Tibial artery (tissue), 4 donors: ENCODE data around the gene INPP5A.
A peak's percentile ranks its signal among the peaks of the same experiment; 100 is the strongest.

Experiments
- DNase-seq, 2 donors: peaks; one replicate each; pipeline ENCODE4 v3.0.0-alpha.2; 2019
- H3K27ac ChIP-seq, 2 donors: fragments of 200-600 bp; sonication (generic) in 1 of 2; 1 replicate in 1 of 2; 2 replicates in 1 of 2; pipeline ENCODE4 v1.5.1; 2018 to 2019; ENCODE audit warnings: mild to moderate bottlenecking in 1 of 2
- H3K27me3 ChIP-seq, 2 donors: fragments of 200-600 bp; sonication (generic) in 1 of 2; one replicate each; pipeline versions ENCODE4 v1.5.1 to v1.6.0; 2016 to 2019
- H3K36me3 ChIP-seq, 3 donors: fragments of 200-600 bp; sonication (generic) in 2 of 3; one replicate each; pipeline ENCODE4 v1.5.1; 2016 to 2019; ENCODE audit warnings: mild to moderate bottlenecking in 2 of 3
- H3K4me1 ChIP-seq, 4 donors: fragments of 200-600 bp; sonication (generic) in 2 of 4; 1 replicate in 3 of 4; 2 replicates in 1 of 4; pipeline ENCODE4 v1.5.1; 2016 to 2019
- H3K4me3 ChIP-seq, 2 donors: fragments of 200-600 bp; sonication (generic) in 1 of 2; 1 replicate in 1 of 2; 2 replicates in 1 of 2; pipeline ENCODE4 v1.5.1; 2018 to 2019; ENCODE audit warnings: mild to moderate bottlenecking in 2 of 2
- H3K9me3 ChIP-seq, 3 donors: fragments of 200-600 bp; sonication (generic) in 1 of 3; one replicate each; pipeline ENCODE4 v1.5.1; 2016 to 2019
- intact Hi-C: fragments of 100-400 bp; cut with DNase I; formaldehyde crosslinking; loops from one replicate; pipeline ENCODE4 v1.15.0; 2023; ENCODE audit warnings: low total_unique reads
- TF ChIP-seq, protein P1 (sequence below), 2 experiments: fragments of 200-600 bp in 1 of 2; fragments of 450-650 bp in 1 of 2; IDR thresholded peaks; one replicate each; pipeline ENCODE4 v1.5.1; 2017 to 2019; ENCODE audit warnings: antibody characterized with exemption in 2 of 2, mild to moderate bottlenecking in 1 of 2, moderate library complexity in 1 of 2

INPP5A gene

DNA sequence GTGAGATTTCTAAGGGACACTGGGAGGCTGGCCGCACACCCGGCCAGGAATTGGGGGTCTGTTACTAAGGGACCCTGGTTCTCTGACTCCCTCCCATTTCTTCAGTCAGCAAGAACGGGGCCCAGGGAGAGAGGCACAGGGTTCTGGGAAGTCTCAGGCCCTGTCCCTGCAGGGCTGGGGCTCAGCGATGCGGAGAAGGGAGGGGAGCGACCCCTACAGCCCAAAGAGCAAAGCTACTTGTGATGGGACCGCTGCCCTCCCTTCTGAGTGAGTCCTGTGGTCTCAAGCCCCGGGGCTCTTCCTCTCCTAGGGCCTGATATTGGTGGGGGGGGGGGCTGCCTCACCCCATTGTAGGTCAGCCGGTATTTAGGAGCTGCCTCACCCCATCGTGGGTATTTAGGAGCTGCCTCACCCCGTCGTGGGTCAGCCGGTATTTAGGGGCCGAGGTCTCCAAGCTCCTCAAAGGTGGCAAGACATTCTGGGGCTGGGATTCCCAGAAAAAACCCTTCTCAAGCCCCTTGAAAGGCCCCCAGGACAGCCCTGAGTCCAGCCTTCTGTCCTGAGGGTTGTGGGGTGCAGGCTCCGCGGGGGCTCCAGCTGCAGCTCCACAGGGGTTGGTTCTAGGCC, 265.2 kb downstream of the INPP5A start:
- H3K36me3 ChIP-seq = no peaks in the 10 kb centered on the region
- H3K9me3 ChIP-seq = peaks cover 0 to 13% (median 9%) of the 10 kb centered on the region in 3 donors
- H3K27ac ChIP-seq = no peak overlapping the region
- peaks cover 0 to 12% of the 10 kb centered on the region in 2 donors for H3K27me3 ChIP-seq
- DNase-seq = no peak
- H3K4me3 ChIP-seq = no peak overlapping the region
- intact Hi-C loops = no loop called here
- H3K4me1 ChIP-seq = no peaks in the 10 kb centered on the region
- TF ChIP-seq, protein P1, sequence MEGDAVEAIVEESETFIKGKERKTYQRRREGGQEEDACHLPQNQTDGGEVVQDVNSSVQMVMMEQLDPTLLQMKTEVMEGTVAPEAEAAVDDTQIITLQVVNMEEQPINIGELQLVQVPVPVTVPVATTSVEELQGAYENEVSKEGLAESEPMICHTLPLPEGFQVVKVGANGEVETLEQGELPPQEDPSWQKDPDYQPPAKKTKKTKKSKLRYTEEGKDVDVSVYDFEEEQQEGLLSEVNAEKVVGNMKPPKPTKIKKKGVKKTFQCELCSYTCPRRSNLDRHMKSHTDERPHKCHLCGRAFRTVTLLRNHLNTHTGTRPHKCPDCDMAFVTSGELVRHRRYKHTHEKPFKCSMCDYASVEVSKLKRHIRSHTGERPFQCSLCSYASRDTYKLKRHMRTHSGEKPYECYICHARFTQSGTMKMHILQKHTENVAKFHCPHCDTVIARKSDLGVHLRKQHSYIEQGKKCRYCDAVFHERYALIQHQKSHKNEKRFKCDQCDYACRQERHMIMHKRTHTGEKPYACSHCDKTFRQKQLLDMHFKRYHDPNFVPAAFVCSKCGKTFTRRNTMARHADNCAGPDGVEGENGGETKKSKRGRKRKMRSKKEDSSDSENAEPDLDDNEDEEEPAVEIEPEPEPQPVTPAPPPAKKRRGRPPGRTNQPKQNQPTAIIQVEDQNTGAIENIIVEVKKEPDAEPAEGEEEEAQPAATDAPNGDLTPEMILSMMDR (IDR thresholded peaks at IDR 0.05) = no peak

DNA sequence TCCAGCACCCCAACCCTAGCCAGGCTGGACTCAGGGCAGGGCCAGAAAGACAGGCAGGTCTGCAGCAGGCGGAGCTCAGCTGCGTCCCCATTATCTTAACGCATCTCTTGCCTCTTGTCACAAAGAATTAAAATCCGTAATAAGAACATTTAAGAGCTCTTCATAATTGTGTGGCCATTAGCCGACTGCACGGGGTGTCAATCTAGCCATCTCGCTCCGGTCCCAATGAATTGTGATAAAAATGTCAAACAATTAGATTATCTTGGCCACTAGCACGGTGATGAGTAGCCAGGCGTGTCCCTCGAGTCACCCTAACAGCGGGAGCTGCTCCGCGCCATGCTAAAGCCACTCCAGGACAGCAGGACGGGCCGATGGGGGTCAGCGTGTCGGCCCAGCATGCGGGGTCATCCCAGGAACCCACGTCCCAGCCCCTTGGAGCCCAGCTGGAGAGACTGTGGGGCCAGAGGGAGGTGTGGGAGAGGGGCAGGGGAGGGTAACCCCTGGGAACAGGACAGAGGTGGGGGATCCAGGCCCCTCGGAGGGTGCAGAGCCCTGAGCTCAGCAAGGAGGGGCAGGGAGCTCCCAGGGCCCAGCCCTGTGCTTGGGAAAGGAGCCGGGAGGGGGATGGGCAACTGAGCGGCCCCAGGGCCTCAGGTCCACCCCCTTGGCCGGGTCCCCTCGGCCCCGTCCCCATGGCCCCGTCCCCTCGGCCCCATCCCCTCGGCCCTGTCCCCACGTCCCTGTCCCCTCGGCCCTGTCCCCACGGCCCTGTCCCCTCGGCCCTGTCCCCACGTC, 266.0 kb downstream of the INPP5A start:
- Histone ChIP-seq H3K27me3 (peaks cover 0 to 18% of the 10 kb centered on the region in 2 donors), H3K27ac (no peak overlapping the region), H3K9me3 (peaks cover 0 to 13% (median 9%) of the 10 kb centered on the region in 3 donors), H3K4me1 (no peaks in the 10 kb centered on the region), H3K4me3 (no peak overlapping the region), H3K36me3 (no peaks in the 10 kb centered on the region)
- TF ChIP-seq, protein P1 (IDR thresholded peaks at IDR 0.05) = no peak
- DNase-seq = no peak
- intact Hi-C loops = no loop called here

DNA sequence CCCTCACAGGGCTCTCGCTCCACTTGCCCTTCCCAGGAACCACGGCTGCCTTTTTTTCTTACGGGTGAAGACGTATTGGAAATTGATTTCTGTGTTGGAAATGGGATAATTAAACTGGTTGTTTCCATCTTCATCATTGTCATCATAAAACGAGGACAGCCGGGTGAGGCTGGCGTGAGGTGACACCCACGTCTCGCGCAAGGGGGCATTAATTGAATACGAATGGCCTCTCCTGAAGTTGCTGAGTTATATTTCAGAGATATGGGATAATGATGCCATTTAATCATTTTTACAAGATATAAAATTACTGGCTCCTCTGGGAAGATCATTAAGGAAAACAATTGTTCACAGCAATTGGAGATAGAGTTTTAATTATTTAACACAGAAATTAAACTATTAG, 266.7 kb downstream of the INPP5A start:
- Histone ChIP-seq H3K27ac (no peak overlapping the region), H3K27me3 (peaks cover 0 to 25% of the 10 kb centered on the region in 2 donors), H3K36me3 (no peaks in the 10 kb centered on the region), H3K4me1 (no peaks in the 10 kb centered on the region), H3K9me3 (peaks cover 0 to 13% (median 9%) of the 10 kb centered on the region in 3 donors), H3K4me3 (no peak overlapping the region)
- no peak for DNase-seq
- intact Hi-C loops = no loop called here
- TF ChIP-seq, protein P1 (IDR thresholded peaks at IDR 0.05) = no peak

DNA sequence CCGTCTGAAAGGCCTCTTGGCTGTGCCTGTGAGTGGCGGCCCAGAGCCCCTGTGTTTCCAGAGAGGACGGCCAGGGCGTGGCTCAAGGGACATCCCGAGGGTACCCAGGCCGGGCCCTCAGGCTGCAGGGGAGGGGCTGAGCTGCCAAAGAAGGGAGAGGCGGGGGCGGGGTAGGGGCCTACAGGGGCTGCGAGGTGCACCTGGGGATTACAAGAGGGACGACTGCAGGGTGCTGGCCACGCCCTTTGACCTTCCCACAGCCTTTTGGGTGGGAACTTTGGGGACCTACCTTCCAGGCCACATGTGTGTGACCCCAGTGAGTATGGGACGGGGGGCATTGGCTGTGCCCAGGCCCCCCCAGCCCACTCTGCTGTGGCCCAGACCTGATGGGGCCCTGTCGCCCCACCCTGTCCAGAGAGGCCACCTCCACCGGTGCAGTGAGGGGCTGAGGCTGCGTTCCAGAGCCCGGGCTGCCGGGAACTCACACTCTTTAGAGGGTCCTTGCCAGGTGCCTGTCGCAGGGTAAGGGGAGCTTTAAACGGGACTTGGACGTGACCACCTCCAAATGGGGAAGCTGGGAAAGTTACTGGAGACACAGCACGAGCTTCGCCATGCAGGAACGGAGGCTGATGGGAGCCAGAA, 267.3 kb downstream of the INPP5A start:
- DNase-seq = peak in 1 of 2 donors; percentile 49
- Histone ChIP-seq H3K9me3 (peaks cover 0 to 13% (median 9%) of the 10 kb centered on the region in 3 donors), H3K4me3 (no peak overlapping the region), H3K4me1 (no peaks in the 10 kb centered on the region), H3K27me3 (peaks cover 0 to 29% of the 10 kb centered on the region in 2 donors), H3K36me3 (no peaks in the 10 kb centered on the region), H3K27ac (no peak overlapping the region)
- intact Hi-C loops = no loop called here
- TF ChIP-seq, protein P1 (IDR thresholded peaks at IDR 0.05) = no peak

DNA sequence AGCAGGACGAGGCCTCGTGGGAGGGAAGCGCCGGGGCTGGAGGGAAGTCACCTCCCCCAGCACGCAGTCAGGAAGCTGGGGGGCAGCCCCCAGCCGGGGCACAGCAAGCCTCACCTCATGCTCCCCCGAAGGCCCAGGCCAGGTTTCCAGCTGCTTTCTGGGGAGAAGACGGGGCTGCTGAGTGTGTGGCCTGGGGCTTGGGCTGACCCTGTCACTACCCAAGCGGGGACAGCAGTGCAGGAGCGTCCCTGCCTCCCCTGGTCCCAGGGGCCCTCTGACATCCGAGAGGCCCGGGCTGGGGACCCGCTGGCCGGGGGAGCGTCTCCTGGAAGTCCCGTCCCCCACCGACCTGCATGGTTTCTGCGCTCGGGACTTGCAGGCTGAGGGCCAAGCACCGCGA, 268.0 kb downstream of the INPP5A start:
- no peaks in the 10 kb centered on the region for H3K4me1 ChIP-seq
- peak in 1 of 2 donors; percentile 60 for DNase-seq
- H3K4me3 ChIP-seq = no peak overlapping the region
- H3K27ac ChIP-seq = no peak overlapping the region
- peaks cover 0 to 34% of the 10 kb centered on the region in 2 donors for H3K27me3 ChIP-seq
- no peaks in the 10 kb centered on the region for H3K36me3 ChIP-seq
- intact Hi-C loops = no loop called here
- peaks cover 0 to 13% (median 9%) of the 10 kb centered on the region in 3 donors for H3K9me3 ChIP-seq
- TF ChIP-seq, protein P1 (IDR thresholded peaks at IDR 0.05) = no peak
